Measurements from ENCODE around the gene TBC1D14.

TBC1D14 gene

DNA sequence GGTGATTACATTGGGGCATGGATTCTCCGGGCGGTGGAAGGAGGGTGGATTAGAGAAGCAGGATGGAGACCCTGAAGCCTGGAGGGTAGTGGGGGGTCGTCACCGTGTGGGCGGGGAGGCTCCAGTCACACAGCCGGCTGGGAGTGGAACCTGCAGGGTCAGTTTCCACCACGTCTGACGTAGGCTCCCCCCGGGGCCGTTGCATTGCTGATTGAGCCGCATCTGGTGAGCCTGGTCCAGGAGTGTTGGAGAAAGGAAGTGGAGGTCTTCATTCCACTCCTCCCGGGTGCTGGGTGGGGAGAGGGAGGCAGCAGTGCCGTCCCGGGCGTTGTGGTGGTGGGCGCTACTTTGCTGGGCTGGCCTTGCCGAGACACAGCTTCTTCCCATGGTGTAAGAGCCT, 28.1 kb downstream of the TBC1D14 start:
- CTCF ChIA-PET, result interaction anchor here (1.3 to 1.5 kb wide), 3 partner anchors 8 to 36 kb away, joined by 4 to 6 read pairs (median 4); no protein-coding TSS in a partner anchor
- no peak for DNase-seq (ENCODE audit: extremely low spot score)
- TF ChIP-seq, protein P1, sequence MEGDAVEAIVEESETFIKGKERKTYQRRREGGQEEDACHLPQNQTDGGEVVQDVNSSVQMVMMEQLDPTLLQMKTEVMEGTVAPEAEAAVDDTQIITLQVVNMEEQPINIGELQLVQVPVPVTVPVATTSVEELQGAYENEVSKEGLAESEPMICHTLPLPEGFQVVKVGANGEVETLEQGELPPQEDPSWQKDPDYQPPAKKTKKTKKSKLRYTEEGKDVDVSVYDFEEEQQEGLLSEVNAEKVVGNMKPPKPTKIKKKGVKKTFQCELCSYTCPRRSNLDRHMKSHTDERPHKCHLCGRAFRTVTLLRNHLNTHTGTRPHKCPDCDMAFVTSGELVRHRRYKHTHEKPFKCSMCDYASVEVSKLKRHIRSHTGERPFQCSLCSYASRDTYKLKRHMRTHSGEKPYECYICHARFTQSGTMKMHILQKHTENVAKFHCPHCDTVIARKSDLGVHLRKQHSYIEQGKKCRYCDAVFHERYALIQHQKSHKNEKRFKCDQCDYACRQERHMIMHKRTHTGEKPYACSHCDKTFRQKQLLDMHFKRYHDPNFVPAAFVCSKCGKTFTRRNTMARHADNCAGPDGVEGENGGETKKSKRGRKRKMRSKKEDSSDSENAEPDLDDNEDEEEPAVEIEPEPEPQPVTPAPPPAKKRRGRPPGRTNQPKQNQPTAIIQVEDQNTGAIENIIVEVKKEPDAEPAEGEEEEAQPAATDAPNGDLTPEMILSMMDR (IDR thresholded peaks at IDR 0.05; ENCODE audit: control extremely low read depth, extremely low read depth, low read depth, missing control alignments), result no peak
- POLR2A ChIA-PET, result no interaction called here

DNA sequence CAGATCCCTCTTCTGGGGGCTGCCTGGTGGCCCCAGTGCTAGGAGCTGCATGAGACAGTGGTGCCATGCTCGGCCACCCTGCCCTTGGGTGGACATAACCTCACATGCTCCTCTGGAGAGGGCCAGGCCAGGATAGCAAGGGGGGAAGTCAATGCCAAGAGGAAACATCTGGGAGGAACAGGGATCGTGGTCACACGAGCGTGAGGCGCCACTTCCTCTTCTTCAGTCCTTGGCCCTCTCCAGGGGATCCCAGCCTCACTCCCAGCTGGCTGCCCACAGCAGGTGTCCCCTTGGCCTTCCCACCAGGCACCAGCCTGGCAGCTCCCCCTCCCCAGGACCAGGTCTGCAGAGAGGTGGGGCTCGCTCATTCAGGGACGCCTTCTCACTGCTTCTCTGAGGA, 28.6 kb downstream of the TBC1D14 start:
- TF ChIP-seq, protein P1 (IDR thresholded peaks at IDR 0.05; ENCODE audit: control extremely low read depth, extremely low read depth, low read depth, missing control alignments), result no peak
- no peak for DNase-seq (ENCODE audit: extremely low spot score)
- CTCF ChIA-PET, result interaction anchor here (1.3 to 1.5 kb wide), 3 partner anchors 9 to 36 kb away, joined by 4 to 6 read pairs (median 4); no protein-coding TSS in a partner anchor
- POLR2A ChIA-PET, result no interaction called here

DNA sequence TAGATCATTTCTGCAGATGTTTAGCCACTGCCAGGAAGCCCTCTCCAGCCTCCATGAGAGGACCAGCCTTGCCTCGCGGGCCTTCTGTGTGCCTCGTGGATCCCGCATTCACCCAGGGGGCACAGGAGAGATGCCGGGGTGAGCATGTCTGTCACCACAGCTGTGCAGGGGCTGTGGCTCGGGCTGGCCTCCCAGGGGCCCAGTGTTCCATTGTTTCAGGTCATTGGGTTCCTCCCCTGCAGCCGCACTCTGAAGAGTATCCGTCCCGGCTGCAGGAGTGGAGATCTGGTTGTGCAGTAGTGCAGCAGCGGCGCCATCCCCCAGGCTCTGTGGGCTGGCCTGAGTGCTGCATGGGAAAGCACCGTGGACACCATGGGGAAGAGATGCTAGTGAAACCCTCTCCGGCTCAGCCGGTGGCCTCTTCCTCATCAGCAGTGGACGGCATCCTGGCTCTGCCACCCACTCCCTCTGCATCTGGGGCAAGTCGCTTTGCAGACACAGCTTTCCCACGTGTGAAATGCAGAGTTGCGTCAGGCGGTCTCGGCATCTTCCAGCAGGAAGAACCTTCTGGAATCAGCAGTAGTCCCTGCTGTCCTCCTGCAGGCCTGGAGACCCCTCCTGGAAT, 29.1 kb downstream of the TBC1D14 start:
- TF ChIP-seq, protein P1 (IDR thresholded peaks at IDR 0.05; ENCODE audit: control extremely low read depth, extremely low read depth, low read depth, missing control alignments), result no peak
- DNase-seq (ENCODE audit: extremely low spot score), result no peak
- CTCF ChIA-PET, result interaction anchor here (1.0 to 1.7 kb wide), 5 partner anchors 9 to 36 kb away, joined by 4 to 6 read pairs (median 4); no protein-coding TSS in a partner anchor
- POLR2A ChIA-PET, result no interaction called here

DNA sequence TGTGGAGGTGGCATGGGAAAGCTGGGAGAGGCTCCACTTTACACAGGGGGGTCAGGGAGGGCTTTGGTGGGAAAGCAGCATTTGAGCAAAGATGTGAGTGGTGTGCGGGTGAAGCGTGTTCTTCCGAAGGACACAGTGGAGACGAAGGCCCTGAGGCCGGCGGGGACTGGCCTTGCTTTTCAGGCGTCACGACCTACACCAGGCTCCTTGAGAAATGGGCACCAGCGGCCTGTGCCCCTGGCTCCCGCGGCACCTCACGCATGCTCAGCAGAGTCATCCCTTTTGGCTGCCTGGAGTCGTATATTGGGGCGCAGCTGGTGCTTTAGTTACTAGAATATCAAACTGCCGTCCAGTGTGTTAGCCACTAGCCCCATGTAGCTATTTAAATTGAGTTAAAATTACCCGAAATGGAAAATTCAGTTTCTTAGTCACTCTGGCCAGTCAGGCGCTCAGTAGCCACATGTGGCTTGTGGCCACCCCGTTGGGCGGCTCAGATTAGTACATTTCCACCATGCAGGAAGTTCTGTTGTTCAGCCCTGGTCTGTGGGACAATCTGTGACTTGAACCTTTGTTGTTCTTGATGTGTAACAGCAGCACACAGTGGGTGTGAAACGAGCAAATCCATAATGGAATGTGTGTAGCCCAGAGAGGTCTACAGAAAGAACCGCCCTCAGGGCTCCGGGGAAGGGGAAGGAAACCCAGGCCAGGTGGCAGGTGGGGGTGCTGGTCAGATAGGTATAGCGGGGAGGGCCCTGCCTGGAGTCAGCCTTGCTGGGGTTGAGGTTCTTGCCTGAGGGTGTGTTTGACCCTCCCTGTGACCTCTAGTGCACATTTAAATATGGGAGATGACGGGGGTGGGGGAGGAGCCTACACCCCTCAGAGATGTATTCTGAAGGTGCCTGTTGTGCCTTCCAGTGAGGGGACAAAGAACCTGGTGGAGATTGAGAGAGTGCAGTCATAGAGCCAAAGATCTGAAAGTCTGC, 30.4 kb downstream of the TBC1D14 start:
- DNase-seq (ENCODE audit: extremely low spot score), result peak; percentile 61
- TF ChIP-seq, protein P1 (IDR thresholded peaks at IDR 0.05; ENCODE audit: control extremely low read depth, extremely low read depth, low read depth, missing control alignments), result no peak
- ChIA-PET POLR2A (interaction anchor here (0.6 kb wide), 1 partner anchor 345 kb away, joined by 4 read pairs; no protein-coding TSS in a partner anchor), CTCF (interaction anchor here (1.0 to 1.7 kb wide), 8 partner anchors 9 to 131 kb away, joined by 3 to 5 read pairs (median 3); no protein-coding TSS in a partner anchor)

DNA sequence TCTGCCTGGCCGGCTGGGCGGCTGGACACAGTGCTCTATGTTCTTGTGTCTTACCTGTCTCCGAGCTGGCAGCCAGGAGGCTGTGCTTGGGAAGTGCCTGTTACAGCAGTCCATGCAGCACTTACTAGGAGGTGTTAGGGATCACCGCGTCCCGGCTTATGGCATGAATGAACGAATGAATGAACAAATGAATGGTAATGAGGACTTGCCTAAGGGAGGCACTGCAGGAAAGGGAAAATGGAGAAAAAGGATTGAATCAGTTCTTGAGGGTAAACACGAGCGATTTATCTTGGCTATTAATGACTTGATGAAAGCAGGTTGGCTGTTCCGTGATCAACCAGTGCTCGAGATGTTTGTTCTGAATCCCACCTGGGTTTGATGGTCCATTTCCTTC, 31.1 kb downstream of the TBC1D14 start:
- POLR2A ChIA-PET, result interaction anchor here (0.6 kb wide), 1 partner anchor 344 kb away, joined by 4 read pairs; no protein-coding TSS in a partner anchor
- CTCF ChIA-PET, result interaction anchor here (1.0 to 1.3 kb wide), 3 partner anchors 21 to 130 kb away, joined by 3 read pairs; no protein-coding TSS in a partner anchor
- TF ChIP-seq, protein P1 (IDR thresholded peaks at IDR 0.05; ENCODE audit: control extremely low read depth, extremely low read depth, low read depth, missing control alignments), result no peak
- DNase-seq (ENCODE audit: extremely low spot score), result no peak

DNA sequence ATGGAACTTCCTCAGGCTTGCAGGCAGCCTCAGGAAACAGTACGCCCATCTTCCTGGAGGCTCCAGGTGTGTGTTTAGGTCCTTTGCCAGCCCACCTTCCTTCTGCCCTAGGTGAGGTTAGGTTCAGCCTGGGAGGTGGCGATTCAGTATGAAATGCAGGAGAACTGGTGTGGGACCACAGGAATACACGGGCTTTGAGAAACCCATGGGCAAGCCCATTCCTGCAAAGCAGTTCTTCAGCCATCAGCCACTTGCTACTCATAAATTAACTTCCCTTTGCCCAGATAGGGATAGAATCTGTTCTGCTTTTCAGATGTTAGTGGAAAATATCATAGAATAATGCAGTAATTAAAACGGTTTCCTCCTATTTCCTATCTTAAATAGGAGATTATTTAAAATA, 32.2 kb downstream of the TBC1D14 start:
- ChIA-PET CTCF (interaction anchor here (1.0 to 2.2 kb wide), 7 partner anchors 10 to 68 kb away, joined by 3 to 10 read pairs (median 4); no protein-coding TSS in a partner anchor), POLR2A (interaction anchor here (1.2 kb wide), 1 partner anchor 25 kb away, joined by 3 read pairs; no protein-coding TSS in a partner anchor)
- TF ChIP-seq, protein P1 (IDR thresholded peaks at IDR 0.05; ENCODE audit: control extremely low read depth, extremely low read depth, low read depth, missing control alignments), result no peak
- no peak for DNase-seq (ENCODE audit: extremely low spot score)

Measured in GM10248 (cell line).